ENCODE results near the gene SCYGR3. TPM values are rescaled to one million over a fixed set of nuclear protein-coding genes. Genes with fewer than 3 reads are reported as not detected.
"Not testable (repeated sequence)": the region's sequence is repeated elsewhere in the genome, so short reads cannot be mapped to it uniquely, and the experiment has no call there.

Gene SCYGR3
- total RNA-seq, 1 donor from 2014 or later, result not detected

DNA sequence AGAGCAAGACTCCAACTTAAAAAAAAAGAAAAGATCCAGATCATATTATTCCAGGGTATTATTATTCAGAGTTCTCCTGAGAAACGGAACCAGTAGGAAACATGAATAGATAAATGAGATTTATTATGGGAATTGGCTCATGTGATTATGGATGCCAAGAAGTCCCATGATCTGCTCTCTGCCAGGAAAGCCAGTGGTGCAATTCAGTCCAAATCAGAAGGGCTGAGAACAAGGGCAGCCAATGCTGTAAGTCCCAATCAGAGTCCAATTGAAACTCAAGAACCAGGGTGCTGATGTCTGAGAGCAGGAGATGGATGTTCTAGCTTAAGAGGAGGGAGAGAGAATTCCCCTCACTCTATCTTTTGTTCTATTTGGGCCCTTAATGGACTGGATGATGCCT, 8.2 kb downstream of the SCYGR3 start:
- H3K36me3 ChIP-seq (ENCODE audit: control insufficient read depth, insufficient read depth, low read length), result no peaks in the 10 kb centered on the region
- TF ChIP-seq, protein P1, sequence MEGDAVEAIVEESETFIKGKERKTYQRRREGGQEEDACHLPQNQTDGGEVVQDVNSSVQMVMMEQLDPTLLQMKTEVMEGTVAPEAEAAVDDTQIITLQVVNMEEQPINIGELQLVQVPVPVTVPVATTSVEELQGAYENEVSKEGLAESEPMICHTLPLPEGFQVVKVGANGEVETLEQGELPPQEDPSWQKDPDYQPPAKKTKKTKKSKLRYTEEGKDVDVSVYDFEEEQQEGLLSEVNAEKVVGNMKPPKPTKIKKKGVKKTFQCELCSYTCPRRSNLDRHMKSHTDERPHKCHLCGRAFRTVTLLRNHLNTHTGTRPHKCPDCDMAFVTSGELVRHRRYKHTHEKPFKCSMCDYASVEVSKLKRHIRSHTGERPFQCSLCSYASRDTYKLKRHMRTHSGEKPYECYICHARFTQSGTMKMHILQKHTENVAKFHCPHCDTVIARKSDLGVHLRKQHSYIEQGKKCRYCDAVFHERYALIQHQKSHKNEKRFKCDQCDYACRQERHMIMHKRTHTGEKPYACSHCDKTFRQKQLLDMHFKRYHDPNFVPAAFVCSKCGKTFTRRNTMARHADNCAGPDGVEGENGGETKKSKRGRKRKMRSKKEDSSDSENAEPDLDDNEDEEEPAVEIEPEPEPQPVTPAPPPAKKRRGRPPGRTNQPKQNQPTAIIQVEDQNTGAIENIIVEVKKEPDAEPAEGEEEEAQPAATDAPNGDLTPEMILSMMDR (IDR thresholded peaks at IDR 0.05; ENCODE audit: insufficient read depth, low read length, poor library complexity, severe bottlenecking), result no peak
- H3K4me3 ChIP-seq (ENCODE audit: low read depth, low read length), result no peak overlapping the region
- no peaks in the 10 kb centered on the region for H3K27me3 ChIP-seq (ENCODE audit: control insufficient read depth, insufficient read depth, low read length)
- DNase-seq (ENCODE audit: low read depth), result no peak

DNA sequence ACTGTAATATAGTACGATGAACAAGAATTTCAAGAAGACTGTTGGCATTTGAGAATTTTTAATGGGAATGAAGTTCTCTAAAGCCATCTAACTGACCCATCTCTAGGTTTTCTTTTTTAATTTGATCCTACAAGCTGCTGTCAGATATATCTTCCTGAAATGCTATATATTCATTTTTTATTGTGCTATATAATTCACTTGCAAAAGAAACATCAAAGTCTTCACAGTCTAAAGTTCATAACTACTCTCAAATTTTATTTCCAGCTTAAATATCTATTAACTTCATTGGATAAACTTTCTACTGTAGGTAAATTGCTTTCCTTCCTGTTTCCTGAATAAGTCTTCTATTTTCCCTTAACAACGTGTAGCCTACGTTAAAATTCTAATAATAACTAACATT, 12.3 kb downstream of the SCYGR3 start:
- Histone ChIP-seq H3K27me3 (ENCODE audit: control insufficient read depth, insufficient read depth, low read length) (no peaks in the 10 kb centered on the region), H3K36me3 (ENCODE audit: control insufficient read depth, insufficient read depth, low read length) (no peaks in the 10 kb centered on the region), H3K4me3 (ENCODE audit: low read depth, low read length) (no peak overlapping the region)
- TF ChIP-seq, protein P1 (IDR thresholded peaks at IDR 0.05; ENCODE audit: insufficient read depth, low read length, poor library complexity, severe bottlenecking), result no peak
- DNase-seq (ENCODE audit: low read depth), result no peak

DNA sequence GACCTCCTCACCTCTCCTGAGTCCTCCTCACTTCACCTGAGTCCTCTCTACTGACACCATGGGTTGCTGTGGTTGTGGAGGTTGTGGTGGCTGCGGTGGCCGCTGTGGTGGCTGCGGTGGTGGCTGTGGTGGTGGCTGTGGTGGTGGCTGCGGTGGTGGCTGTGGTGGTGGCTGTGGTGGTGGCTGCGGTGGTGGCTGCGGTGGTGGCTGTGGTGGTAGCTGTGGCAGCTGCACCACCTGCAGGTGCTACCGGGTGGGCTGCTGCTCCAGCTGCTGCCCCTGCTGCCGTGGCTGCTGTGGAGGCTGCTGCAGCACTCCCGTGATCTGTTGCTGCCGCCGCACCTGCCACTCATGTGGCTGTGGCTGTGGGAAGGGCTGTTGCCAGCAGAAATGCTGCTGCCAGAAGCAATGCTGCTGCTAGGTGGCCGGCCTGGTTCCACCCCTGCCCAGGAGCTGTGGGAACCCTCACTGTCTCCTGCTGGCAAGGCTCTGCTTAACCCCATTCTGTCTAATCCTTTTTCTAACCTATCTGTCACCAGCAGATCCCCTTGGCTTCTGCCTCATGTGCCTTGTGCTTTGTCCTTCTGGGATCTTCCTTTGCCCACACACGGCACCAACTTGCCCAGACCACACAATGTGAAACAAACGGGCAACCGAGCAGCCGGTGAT, 15.7 kb downstream of the SCYGR3 start, which contains the start of gene SCYGR2:
TSS of gene SCYGR2 (plus strand) at position 59 of the 669 bp plus-strand sequence. CDS start at position 59, 0 bp downstream.
- not testable (repeated sequence) for DNase-seq (ENCODE audit: low read depth); H3K4me3 ChIP-seq (ENCODE audit: low read depth, low read length)

DNA sequence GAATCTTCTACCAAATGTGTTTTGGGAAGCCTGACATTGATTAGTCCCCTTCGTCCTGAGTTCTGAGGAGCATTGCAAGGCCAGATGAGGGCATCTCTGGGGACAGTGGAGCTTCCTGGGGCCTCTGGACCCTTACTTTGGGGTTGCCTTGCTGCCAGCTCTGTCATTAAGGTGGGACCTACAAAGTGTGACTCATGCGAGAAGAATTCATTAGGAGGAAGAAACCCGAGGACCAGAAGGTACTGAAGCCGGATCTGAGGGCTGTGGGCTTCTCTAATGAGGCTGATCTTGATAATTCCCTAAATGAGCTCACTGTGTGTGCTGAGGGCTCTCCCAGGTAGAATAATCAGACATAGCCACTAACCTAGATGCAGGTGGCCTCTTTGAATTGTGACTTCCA, 16.6 kb downstream of the SCYGR3 start:
- TF ChIP-seq, protein P1 (IDR thresholded peaks at IDR 0.05; ENCODE audit: insufficient read depth, low read length, poor library complexity, severe bottlenecking), result no peak
- DNase-seq (ENCODE audit: low read depth), result peak; percentile 7
- H3K4me3 ChIP-seq (ENCODE audit: low read depth, low read length), result no peak overlapping the region

More for the DNA sequence above, 15.7 kb downstream of the SCYGR3 start, which contains the start of gene SCYGR2:
- H3K36me3 ChIP-seq (ENCODE audit: control insufficient read depth, insufficient read depth, low read length); H3K27me3 ChIP-seq (ENCODE audit: control insufficient read depth, insufficient read depth, low read length): not testable (repeated sequence)

DNA sequence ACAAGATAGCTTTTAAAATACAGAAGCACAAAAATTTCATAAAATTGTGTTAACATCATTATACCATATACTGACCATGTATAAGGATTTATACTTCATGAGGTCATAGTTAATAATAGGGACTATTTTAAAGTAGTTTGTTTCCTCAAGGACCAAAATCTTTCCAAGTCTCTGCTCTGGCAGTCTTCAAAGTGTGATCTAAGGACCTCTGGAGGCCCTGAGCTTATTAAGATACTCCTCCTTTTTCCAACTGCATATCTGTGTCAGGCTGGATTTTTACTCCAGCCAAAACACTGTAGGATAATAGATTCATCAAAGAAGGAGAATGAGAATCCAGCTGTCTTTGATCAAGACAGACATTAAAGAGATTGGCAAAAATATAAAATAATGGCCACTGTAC, 17.6 kb downstream of the SCYGR3 start:
- no peaks in the 10 kb centered on the region for H3K27me3 ChIP-seq (ENCODE audit: control insufficient read depth, insufficient read depth, low read length)
- TF ChIP-seq, protein P1 (IDR thresholded peaks at IDR 0.05; ENCODE audit: insufficient read depth, low read length, poor library complexity, severe bottlenecking), result no peak
- H3K4me3 ChIP-seq (ENCODE audit: low read depth, low read length), result no peak overlapping the region
- no peaks in the 10 kb centered on the region for H3K36me3 ChIP-seq (ENCODE audit: control insufficient read depth, insufficient read depth, low read length)
- no peak for DNase-seq (ENCODE audit: low read depth)

More for the DNA sequence above, 16.6 kb downstream of the SCYGR3 start:
- Histone ChIP-seq H3K27me3 (ENCODE audit: control insufficient read depth, insufficient read depth, low read length) (no peaks in the 10 kb centered on the region), H3K36me3 (ENCODE audit: control insufficient read depth, insufficient read depth, low read length) (no peaks in the 10 kb centered on the region)

DNA sequence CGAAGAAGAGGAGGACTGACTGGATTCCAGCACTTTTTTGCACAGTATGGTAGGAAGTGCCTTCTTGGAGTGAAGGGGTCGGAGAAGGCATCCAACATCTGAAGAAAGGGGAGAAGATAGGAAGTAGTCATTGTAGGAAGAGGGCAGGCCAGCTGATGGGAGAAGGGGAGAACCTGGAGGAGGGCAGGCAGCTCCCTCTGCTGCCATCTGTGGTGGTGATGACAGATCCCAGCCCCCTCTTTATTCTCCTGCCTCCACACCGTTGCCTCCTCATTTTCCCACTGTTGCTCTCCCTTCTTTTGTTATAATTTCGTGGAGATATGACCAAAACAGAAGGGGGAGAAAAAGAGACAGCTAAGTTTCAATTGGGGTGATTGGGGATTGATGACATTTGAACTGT, 18.8 kb downstream of the SCYGR3 start:
- H3K4me3 ChIP-seq (ENCODE audit: low read depth, low read length), result no peak overlapping the region
- TF ChIP-seq, protein P1 (IDR thresholded peaks at IDR 0.05; ENCODE audit: insufficient read depth, low read length, poor library complexity, severe bottlenecking), result no peak
- H3K36me3 ChIP-seq (ENCODE audit: control insufficient read depth, insufficient read depth, low read length), result no peaks in the 10 kb centered on the region
- no peaks in the 10 kb centered on the region for H3K27me3 ChIP-seq (ENCODE audit: control insufficient read depth, insufficient read depth, low read length)
- DNase-seq (ENCODE audit: low read depth), result no peak

All from kidney epithelial cell (primary cell).